NCI-H82 treated with DMSO at 0.1 percent for 48 hours (cell line): Measurements from ENCODE around the gene MAN1B1.

Experiments
- DNase-seq: peaks from one replicate; lab custom pipeline; 2025; ENCODE audit not compliant: unreplicated experiment; lab: John Stamatoyannopoulos, UW

The MAN1B1 gene

DNA sequence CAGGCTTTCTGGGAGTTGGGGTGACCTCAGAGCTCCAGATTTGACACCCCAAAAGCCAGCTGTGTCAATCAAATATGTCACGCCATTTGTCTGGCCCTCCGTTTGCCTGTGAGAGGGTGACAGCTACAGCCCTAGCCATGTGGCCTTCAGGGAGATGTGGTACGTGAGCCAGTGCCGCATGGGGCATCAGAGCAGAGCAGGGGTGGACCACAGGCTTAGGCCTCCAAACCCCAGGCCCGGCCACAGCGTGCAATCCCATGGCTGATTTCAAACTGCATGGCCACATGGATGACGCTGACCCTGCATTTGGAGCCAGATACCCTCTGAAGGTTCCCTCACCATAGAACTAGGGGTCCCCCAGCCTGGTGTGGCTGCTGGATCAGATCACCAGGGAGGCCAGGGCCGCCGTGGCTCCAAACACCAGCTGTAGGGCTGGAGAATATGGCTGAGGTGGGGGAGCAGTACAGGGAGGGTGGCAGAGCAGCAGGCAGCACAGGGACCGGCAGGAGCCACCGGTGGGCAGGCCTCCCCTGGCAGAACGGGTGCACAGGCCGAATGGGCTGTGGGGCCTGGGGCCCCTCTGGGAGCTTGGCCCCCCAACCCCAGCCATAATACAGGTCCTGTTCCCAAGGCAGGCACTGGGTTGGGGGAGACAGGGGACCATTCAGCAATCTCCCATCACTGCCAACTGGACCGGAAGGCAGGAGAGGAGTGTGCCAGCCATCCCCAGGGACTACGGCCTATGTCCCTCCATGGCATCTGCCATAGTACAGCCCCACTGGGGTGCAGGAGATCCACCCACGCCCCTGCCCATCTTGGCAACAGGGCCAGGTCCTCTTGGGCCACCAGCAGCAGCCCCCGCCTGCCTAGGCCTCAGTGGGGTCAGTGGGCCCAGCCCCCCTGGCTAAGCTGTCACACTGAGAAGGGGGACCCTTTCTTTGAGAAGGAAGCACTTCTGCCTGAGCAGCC lies 18.0 kb upstream of the MAN1B1 start:
- no peak for DNase-seq

DNA sequence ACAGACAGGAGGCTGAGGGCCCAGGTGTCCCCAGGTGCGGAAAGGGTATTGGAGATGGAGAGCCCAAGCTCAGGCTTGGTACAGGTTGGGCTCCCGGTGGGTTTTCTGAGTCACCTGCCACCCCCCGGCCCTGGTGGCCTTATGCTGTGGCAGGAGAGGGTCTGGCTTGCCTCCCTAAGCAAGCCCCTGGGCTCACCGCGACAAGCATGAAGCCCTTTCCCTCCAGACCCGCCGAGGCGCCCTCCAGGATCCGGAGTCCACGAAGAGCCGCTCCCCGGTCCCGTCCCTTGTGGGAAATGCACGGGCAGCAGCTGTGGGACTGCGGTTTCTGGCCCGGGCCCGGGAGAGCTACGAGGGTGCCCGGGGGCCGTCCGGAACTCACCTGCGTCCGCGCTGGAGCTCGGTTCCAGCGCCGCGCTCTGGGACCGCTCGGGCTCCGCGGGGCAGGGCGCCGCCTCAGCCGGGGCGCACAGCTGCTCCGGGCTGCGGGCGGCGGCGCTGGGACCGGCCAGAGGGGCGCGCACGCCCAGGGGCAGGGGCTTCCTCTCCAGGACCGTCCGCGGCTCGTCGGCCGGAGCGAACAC lies 17.2 kb upstream of the MAN1B1 start:
- no peak for DNase-seq

DNA sequence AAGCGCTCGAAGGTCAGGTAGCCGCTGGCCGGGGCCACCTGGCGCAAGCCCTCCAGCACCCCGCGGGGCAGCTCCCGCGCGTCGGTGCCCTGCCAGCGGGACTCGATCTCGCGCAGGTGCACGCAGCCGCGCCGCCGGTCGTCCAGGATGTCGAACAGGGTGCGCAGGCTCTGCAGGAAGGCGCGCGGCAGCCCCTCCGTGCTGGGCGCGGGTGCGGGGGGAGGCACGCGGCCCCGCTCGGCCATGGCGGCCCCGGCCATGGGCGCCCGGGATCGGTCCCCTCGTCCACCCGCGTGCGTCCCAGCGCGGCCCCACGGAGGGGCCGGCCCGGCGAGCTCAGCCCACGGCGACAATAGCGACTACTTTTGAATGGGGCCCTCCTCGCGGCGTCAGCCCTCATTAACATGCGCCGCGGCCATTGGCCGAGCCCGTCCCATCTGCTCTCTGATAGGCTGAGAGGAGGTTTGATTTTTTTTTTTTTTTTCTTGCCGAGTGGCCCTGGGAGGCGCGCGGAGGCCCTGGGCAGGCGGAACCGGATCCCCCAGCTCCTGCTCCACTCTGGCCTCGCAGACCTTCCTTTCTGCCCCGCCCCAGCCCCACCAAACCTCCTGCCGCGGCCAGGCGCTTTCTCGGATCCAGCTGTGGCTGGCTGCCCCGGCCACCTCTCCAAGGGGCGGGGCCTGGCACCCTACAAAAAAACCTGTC lies 16.4 kb upstream of the MAN1B1 start, which contains the start of gene SAPCD2:
TSS of gene SAPCD2 (minus strand) at position 357 of the 705 bp plus-strand sequence. CDS start at position 260, 97 bp downstream.
- DNase-seq: peak; percentile 74

DNA sequence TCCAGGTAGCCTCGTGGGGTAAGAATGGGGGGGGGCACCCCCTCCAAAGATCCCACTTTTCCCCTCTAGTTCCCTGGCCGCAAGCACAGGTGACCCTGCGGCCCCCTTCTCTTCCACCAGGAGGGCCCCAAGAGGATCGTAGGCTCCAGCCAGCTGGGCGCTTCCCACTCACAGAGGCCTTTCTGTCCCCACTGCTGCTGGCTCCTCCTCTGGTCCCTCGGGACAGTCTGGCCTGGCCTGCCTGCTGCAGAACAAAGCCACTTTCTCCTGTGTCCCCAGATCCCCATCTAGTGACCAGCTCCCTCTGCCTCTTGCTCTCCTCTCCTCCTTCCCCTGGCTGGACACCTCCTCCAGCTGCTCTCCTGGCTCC lies 15.9 kb upstream of the MAN1B1 start:
- DNase-seq: no peak

DNA sequence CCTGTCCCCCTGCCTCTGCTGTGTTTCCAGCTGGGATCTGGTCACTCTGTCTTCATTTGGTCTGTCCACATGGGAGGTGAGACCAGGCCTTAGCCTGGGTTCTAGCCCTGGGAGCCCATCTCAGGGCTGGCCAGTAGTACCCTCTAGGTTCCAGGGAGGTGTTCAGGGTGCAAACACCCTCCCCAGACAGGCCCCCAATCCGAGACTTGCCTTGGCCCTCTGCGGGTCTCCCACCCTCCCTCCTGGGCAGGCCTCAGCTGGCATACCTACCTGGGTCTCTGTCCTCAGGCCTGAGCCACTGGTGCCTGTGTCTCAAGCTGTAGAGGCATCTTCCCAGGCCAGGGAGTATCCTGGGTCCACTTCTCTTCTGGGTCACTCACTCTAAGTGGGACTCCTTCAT lies 15.5 kb upstream of the MAN1B1 start:
- DNase-seq: no peak

DNA sequence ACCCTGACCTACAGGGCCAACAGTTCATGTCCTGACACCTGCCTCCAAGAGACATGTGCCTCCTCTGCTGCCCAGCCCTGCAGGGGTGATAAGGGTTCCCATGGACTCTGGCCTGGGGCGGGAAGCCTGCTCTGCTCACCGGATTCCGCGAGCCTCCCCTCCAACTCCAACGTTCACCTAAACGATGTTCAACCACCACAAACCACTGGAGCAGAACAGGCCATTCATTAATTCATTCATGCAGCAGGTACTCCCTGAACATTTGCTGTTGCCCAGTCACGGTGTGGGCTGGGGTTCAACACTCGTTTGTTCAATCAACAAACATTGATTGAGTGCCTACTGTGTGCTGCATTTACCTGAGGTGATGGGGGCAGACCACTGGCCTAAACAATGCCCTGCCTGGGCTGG lies 12.8 kb upstream of the MAN1B1 start:
- no peak for DNase-seq

DNA sequence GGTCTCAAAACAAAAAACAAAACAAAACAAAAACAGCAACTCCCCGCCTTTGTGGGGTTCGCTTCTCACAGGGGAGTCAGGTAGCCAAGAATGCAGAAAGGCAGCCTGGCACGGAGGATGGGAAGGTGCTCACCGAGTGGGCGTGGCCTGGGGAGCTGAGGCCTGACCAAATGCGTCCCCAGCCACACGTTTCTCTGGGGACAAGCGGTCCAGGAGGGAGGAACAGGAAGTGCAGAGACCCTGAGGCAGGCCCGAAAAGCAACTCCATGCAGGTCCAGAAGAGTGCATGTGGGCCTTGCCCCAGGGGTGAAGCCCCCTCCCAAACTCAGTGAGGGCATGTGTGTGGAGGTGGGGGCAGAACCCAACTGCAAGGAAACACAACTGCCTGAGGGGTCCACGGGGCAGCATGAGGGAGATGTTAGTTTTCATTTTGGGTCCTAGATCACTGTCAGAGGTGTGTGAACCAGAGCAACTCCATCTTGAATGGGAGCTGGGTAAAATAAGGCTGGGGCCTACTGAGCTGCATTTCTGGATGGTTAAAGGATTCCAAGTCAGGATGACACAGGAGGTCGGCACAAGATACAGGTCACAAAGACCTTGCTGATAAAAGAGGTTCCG lies 12.0 kb upstream of the MAN1B1 start:
- no peak for DNase-seq

DNA sequence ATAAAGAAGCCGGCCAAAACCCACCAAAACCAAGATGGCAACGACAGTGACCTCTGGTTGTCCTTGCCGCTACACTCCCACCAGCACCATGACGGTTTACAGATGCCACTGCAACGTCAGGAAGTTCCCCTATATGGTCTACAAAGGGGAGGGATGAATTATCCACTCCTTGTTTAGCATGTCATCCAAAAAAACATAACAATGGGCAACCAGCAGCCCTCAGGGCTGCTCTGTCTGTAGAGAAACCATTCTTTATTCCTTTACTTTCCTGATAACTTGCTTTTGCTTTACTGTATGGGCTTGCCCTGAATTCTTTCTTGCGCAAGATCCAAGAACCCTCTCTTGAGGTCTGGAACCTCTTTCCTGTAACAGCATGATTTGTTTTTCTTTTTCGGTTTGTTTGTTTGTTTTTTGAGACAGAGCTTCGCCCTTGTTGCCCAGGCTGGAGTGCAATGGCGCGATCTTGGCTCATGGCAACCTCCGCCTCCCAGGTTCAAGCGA lies 11.5 kb upstream of the MAN1B1 start:
- DNase-seq: no peak

DNA sequence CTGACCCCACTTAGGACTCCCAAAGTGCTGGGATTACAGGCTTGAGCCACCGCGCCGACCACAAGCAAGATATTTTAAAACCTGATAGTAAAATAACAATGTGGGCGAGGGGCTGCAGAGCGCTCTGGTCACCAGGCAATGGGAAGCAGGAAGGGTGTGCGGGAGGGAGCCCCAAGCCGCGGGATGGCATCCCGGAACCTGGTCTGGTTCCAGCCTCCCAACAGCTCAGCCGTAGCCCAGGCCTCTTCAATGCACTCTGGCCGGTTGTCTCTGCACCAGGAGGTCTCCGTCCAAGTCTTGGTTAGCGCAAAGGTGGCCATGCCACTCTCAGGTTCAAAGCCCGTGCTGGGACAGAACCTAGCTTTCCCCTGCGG lies 10.2 kb upstream of the MAN1B1 start:
- DNase-seq: no peak

DNA sequence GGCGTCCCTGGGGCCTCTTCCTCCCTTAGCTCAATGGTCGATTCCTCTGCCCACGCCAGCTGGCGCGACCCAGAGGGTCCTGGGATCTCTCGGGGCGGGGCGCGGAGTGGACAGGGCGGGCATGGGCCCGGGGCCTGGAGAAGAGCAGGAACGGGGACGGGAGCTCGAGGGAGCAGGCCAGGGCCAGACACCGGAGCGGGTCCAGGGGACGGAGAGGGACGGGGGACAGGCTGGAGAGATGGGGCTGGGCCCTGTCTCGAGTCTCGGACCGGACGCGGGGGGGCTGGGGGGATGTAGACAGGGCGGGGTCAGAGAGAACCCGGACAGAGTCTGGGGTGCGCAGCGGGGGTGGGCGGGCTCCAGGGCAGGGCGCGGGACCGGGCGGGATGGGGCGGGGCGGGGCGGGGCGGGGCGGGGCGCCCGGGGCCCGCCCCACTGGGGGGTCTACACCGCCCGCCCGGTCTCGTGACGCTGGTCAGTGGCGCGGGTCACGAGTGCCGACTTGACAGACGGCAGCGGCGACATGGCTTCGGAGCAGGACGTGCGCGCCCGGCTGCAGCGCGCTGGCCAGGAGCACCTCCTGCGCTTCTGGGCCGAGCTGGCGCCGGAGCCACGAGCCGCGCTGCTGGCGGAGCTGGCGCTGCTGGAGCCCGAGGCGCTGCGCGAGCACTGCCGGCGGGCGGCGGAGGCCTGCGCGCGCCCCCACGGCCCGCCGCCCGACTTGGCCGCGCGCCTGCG lies 9.6 kb upstream of the MAN1B1 start, which contains the start of gene UAP1L1:
TSS of gene UAP1L1 (plus strand) at position 508 of the 738 bp plus-strand sequence. CDS start at position 524, 16 bp downstream.
- no peak for DNase-seq

DNA sequence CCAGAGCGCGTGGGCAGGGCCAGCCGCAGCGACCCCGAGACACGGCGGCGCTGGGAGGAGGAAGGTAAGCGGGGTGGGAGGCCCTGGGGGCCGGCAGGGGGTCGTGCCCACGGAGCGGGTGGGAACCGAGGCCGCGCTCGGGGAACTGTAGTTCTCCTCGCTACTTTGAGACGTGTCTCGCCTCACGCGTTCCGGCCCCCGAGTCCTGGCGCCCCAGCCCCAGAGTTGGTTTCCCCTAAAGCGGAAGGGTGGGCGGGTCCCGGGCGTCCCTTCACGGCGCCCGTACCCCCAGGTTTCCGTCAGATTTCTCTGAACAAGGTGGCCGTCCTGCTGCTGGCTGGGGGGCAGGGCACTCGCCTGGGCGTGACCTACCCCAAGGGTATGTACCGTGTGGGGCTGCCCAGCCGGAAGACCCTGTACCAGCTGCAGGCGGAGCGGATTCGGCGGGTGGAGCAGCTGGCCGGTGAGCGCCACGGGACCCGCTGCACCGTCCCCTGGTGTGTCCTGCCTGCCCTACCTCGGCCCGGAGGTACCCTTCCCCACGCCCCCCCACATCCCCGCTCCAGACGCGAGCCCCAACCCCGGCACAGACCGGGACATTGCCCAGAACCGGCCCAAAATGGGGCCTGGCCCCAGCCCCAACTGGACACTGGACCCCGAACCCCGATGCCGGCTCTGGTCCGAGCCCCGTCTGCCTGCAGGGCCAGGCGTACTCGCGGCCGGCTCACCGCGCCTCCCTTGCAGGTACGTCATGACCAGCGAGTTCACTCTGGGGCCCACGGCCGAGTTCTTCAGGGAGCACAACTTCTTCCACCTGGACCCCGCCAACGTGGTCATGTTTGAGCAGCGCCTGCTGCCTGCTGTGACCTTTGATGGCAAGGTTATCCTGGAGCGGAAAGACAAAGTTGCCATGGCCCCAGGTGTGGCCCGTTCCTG lies 8.8 kb upstream of the MAN1B1 start:
- no peak for DNase-seq

DNA sequence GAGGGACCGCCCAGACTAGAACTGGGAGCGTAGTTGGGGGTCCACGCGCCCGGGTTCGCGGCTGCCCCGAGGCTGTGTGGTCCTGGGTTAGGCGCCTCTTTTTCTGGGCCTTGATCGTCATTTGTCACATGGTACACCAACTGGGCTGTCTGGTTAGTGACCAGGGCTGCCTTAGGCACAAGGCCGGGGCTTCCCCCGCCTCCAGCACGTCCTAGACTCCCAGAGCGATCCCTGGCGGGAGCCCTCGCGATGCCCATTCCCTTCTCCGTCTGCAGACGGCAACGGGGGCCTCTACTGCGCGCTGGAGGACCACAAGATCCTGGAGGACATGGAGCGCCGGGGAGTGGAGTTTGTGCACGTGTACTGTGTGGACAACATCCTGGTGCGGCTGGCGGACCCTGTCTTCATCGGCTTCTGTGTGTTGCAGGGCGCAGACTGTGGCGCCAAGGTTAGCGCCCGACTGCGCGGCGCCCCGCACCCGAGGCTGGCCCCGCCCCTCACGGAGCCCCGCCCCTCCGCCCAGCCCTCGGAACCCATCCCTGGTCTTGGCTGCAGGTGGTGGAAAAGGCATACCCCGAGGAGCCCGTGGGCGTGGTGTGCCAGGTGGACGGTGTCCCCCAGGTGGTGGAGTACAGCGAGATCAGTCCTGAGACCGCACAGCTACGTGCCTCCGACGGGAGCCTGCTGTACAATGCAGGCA lies 7.9 kb upstream of the MAN1B1 start:
- DNase-seq: no peak

DNA sequence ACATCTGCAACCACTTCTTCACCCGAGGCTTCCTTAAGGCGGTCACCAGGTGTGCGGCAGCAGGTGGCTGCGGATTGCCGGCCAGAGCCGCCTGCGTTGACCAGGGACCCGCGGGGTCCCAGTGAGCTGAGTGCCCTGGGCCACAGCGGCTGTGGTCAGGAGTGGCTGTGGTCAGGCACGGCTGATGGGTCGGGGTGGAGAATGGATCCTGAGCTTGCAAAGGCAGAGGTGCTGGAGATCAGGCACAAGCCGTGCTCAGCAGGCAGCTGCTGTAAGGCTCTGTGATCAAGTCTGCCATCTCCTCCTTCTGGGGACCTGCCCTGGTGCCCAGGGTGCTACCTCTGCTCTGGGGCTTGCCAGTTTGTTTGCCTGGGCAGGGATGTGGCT lies 7.4 kb upstream of the MAN1B1 start:
- no peak for DNase-seq

DNA sequence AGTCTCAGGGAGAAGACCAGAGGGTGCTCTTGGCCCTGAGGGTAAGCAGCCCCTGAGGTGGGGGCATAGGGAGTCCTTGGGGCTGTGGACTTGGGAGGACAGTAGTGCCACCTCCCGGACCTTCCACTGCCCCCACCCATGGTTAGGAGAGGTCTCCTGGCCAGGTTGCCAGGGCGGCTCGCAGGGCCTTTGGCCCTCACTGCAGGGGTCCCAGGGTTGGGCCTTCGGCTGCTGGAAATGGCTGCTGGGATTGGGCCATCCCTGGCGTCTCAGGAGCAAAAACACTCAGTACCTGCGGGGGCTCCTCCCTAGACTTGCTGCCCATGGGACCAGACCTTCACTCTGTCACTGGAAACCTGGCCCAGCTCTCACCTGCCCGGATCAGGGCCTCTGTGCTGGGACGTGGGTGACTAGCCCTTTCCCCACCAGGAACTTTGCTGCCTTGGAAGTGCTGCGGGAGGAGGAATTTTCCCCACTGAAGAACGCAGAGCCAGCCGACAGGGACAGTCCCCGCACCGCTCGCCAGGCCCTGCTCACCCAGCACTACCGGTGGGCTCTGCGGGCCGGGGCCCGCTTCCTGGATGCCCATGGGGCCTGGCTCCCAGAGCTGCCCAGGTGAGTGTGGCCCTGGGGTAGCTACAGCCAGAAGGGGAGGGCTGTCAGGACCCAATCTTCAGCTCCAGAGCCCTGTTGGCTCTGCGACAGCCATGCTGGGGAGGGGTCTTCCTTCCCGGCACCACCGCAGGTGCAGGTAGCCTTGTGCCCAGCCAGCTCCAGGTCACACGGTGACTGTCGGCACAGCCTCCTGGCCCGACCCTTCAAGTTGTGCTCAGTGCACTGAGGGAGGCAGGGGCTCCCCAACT lies 6.3 kb upstream of the MAN1B1 start:
- no peak for DNase-seq

DNA sequence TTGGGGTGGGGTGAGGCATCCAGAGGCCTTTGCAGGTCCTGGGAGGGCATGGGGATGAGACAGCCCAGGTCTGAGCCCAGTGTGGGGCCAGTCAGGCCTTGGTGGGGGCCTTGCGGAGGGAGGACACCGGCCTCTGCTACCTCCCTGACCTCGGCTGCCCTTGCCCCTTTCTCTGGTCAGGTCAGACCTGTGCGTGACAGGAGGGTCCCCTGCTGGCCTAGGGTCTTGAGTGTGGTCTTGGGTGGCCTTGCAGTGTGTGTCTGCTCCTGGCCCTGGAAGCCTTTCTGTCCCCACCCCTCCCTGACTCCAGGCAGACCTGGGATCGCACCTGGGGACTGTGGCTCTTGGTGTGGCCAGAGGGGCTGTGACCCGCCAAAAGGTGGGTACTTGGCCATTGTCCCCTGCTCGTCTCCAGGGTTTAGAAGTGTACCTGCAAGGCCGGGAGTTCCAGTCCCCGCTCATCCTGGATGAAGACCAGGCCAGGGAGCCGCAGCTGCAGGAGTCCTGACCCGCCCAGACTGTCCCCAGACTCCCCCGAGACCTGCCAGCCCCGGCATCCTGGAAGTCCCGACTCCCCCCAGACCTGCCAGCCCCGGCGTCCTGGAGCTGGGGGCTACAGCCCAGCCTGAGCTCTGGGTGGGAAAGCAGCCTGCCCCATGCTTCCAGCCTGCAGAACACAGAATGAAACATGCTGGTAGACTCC lies 4.4 kb upstream of the MAN1B1 start:
- DNase-seq: no peak

DNA sequence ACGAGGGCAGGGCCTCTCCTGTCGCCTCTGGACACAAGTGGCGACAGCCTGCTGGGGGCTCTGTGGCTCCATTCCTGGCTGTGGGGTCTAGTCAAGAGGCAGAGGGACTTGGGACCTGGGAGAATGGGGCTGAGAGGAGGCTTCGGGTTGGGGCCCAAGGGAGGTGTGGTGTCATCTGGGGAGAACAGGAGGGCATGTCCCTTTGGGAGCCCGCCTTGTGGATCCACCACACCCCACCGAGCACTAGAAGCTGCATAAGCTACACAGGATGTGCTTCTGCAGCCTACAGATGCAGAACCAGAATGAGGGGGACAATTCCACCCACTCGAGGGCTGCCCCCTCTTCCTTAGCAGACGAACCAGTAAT lies 3.9 kb upstream of the MAN1B1 start:
- DNase-seq: no peak

DNA sequence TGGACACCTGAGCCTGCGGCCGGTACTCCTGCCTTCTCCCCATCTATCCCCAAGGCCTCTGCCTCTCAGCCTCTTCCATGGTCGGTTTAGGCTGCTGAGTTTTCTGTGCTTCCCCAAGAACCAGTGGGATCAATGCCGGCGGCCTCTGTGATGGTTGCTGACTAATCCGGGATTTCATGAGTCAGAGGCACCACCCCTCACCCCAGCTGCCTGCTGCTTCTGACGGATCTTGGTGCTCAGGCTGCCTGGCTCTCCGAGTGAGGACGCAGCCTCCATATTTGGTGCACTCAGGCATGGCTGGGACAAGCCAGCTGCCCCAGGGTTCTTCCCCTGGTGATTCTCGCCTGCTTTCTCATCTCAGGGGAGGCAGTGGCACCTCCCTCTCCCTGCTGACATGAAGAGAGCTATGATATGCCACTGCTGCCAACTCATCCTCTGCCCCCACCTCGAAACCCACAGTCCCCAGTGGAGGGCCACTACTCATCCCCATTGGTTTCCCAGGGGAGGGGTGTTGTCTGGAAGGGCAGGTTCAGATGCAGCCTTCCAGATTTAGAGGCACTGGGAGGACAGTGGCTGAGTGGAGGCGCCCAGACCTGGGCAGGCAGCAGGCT lies 3.3 kb upstream of the MAN1B1 start:
- DNase-seq: peak; percentile 75
